A673 (cell line): ENCODE results near the gene SF3A2.

Source experiments
- EZH2 ChIP-seq: fragments of 200-600 bp; sonication (generic); IDR thresholded peaks from 2 replicates; pipeline ENCODE4 v1.6.1; 2017; ENCODE audit warnings: borderline replicate concordance, low read depth, mild to moderate bottlenecking, mixed read lengths, antibody characterized with exemption, low read length; ENCODE audit not compliant: poor library complexity, severe bottlenecking
- TF ChIP-seq, protein P1 (sequence below): fragments of 300-800, 200-600 bp; sonication (generic); conservative IDR thresholded peaks from 2 replicates; pipeline ENCODE4 v1.5.1; 2017; ENCODE audit warnings: low read depth, mild to moderate bottlenecking, antibody characterized with exemption, low read length, moderate library complexity, mixed read lengths

DNA sequence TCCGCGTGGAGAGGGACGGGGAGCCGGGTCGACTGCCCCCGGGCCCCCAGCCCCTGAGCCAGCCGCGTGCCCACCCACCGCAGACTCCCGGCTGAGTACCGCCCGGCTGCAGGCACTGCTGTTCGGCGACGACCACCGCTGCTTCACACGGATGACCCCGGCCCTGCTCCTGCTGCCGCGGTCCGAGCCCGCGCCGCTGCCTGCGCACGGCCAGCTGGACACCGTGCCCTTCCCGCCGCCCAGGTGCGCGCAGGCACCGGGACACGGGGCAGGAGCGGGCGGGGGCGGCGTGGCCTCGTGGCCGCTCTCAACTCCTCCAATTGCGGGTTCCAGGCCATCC is 14.1 kb downstream of the SF3A2 start:
- TF ChIP-seq, protein P1, sequence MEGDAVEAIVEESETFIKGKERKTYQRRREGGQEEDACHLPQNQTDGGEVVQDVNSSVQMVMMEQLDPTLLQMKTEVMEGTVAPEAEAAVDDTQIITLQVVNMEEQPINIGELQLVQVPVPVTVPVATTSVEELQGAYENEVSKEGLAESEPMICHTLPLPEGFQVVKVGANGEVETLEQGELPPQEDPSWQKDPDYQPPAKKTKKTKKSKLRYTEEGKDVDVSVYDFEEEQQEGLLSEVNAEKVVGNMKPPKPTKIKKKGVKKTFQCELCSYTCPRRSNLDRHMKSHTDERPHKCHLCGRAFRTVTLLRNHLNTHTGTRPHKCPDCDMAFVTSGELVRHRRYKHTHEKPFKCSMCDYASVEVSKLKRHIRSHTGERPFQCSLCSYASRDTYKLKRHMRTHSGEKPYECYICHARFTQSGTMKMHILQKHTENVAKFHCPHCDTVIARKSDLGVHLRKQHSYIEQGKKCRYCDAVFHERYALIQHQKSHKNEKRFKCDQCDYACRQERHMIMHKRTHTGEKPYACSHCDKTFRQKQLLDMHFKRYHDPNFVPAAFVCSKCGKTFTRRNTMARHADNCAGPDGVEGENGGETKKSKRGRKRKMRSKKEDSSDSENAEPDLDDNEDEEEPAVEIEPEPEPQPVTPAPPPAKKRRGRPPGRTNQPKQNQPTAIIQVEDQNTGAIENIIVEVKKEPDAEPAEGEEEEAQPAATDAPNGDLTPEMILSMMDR, result no peak
- no peak for TF ChIP-seq EZH2
